ENCODE measurements around the gene TMEM178B.

Gene TMEM178B

DNA sequence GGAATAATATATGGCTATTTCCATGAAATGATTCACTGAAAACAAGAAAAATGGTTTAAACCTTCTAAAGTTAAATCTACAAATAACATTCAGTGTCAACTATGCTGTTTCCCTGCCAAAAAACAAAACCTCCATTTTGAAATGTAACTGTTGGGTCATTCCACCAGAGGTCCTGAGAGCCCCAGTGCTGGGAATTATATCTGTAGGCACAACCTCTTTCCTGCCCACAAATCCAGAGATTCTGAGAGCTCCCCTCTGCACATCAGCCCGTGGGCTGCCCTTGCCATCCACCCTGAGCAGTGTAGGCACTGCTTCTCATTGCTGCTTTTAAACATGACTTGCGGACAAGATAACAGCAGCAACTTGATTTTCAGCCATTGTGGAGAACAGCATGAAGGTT is 198.6 kb downstream of the TMEM178B start:
- in situ Hi-C loops (cut with HindIII; ENCODE audit: low pct_ligation_motif_present, low pct_unique_long_range_greater_than_20kb, low sequenced_read_pairs): no loop called here
- DNase-seq: no peak

DNA sequence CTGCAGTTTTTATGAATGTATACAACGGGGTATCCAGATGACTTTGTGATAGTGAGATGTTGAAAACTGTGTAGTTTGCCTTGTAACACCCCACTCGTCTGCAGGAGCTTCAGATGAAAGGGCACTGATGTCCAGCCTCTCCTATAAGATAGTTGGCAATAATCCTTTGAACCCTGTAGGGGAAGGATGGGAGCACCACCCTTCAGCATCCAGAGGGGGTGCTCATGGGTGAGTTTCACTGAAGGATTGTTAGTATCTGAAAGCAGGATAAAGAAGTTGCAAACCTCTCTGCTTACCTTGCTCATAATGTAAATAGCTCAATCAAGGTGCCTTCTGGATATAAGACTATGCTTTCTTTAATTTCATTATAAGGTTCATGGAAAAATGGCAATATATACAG is 201.5 kb downstream of the TMEM178B start:
- in situ Hi-C loops (cut with HindIII; ENCODE audit: low pct_ligation_motif_present, low pct_unique_long_range_greater_than_20kb, low sequenced_read_pairs): no loop called here
- peak; percentile 23 for DNase-seq

- in situ Hi-C loops (cut with HindIII; ENCODE audit: low pct_ligation_motif_present, low pct_unique_long_range_greater_than_20kb, low sequenced_read_pairs): no loop called here
- DNase-seq: peak; percentile 38
These were observed 202.2 kb downstream of the TMEM178B start for GRCh38 chr7:141276031-141276430.

DNA sequence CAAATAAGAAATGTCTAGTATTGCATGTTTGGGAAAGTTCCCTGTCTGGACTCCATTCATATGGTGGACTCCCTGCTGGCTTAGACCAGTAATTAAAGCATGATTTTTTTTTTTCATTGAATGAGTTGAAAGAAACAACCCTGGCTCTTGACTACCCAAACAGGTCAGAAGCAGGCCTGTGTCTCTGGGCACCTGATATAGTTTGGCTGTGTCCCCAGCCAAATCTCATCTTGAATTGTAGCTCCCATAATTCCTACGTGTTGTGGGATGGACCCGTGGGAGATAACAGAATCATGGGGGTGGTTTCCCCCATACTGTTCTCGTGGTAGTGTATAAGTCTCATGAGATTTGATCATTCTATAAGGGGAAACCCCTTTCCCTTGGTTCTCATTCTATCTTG is 206.2 kb downstream of the TMEM178B start:
- DNase-seq: no peak
- in situ Hi-C loops (cut with HindIII; ENCODE audit: low pct_ligation_motif_present, low pct_unique_long_range_greater_than_20kb, low sequenced_read_pairs): no loop called here

DNA sequence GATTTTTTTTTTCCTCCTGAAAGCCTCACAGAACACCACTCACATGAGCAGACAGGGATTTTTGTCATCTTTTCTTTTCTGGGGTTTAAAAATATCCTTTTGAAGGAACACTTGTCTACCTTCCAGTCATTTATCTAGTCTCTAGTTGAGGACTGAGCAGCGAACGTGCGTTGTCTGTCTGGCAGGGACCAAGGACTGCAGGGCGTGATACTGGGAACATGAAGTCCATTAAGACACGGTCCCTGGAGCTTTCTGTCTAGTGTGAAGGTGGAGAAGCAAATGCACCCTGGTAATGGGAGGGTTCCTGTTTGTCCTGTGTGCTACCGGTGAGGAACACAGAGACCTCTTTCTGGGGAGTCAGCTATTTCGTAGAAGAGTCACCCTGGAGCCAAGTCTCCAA is 207.4 kb downstream of the TMEM178B start:
- no peak for DNase-seq
- in situ Hi-C loops (cut with HindIII; ENCODE audit: low pct_ligation_motif_present, low pct_unique_long_range_greater_than_20kb, low sequenced_read_pairs): no loop called here

DNA sequence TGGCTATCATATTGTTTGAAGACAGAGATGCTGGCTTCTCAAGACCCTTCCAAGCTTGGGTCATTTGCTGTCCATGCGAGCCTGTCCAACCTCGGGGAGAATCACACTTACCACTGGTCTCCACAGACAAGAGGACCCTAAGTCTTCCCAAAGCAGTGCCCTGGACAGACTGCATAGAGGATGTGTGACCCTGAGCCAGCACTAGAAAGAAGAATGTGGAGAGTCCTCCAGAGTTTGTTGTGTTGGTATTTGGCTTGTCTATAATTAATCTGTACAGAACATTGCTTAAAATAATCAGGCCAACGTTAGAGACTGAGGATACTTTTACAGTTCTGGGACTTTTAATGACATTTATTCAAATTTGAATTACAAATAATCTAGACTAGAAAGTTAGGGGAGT is 212.7 kb downstream of the TMEM178B start:
- DNase-seq: no peak
- in situ Hi-C loops (cut with HindIII; ENCODE audit: low pct_ligation_motif_present, low pct_unique_long_range_greater_than_20kb, low sequenced_read_pairs): no loop called here

- in situ Hi-C loops (cut with HindIII; ENCODE audit: low pct_ligation_motif_present, low pct_unique_long_range_greater_than_20kb, low sequenced_read_pairs): no loop called here
- DNase-seq: no peak
These were observed 214.1 kb downstream of the TMEM178B start for GRCh38 chr7:141287936-141288335.

DNA sequence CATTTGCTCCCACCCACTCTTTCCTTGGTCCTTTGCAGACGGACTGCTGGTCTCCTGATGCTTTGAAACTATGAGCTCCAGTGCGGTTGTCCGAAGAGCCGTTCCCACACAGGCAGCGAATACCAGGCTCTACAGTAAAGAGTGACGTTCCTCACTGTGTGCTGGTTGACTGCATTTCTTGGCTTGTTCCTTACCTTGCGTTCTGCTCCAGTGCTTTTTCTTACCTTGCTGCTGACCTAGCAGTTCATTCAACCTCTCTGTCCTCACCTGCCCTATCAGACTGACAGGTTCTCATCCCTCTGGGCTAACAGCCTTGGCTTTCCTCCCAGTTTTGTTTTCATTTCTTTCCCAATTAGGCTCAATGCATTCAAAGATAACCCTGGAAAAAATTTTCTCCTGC is 214.8 kb downstream of the TMEM178B start:
- no peak for DNase-seq
- in situ Hi-C loops (cut with HindIII; ENCODE audit: low pct_ligation_motif_present, low pct_unique_long_range_greater_than_20kb, low sequenced_read_pairs): no loop called here

DNA sequence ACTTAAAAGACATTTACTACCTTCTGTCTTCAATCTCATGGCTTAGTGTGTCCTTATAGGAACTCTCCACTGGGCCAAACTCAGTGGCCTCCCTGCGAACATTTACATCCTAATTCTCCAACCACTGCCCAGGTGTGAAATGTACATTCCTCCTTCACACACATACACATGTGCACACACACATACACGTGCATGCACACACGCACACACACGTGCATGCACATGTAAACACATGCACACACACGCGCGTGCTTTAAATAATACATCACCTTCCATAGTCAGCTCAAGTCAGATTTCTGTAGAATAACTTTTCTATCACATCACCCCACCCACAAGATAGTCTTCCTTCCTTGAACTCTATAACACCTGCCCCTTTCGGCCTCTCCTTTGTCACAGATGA is 216.5 kb downstream of the TMEM178B start:
- DNase-seq: no peak
- in situ Hi-C loops (cut with HindIII; ENCODE audit: low pct_ligation_motif_present, low pct_unique_long_range_greater_than_20kb, low sequenced_read_pairs): no loop called here

DNA sequence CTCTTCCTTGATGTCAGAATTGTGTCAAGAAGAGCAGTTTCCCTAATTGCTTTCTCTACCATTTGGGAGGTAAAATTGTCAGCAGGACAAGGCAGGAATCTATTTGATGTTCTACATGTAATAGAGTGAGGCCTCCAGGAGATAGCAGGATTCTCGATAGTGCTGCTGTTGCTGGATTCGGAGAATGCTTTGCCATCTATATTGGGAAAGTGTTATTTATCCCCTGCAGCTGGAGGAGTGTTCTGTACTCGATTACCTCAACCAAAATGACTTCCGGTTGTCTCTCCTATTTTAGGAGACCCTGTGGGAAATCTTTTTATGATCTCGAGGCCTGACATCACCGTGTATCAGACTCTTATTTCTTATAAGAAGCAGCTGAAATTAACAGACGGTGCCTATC is 217.1 kb downstream of the TMEM178B start:
- in situ Hi-C loops (cut with HindIII; ENCODE audit: low pct_ligation_motif_present, low pct_unique_long_range_greater_than_20kb, low sequenced_read_pairs): no loop called here
- DNase-seq: no peak

DNA sequence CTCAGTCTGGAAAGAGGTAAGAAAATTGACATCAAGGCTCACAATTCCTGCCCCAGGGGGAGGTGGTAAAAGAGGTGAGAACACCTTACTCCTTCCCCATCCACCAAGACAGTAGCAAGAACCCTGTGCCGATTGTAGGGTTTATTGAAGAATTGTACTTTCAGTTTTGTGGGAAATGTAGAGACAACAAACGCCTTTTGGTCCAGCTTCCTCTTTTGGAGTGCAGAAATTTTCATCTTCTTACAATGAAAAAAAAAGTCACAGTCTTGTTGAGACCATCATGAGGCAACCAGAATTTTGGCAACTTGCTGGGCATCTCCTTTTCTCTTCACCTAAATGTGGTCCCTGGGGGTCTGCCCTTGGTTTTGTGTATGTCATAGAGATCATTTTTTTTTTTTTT is 217.7 kb downstream of the TMEM178B start:
- no peak for DNase-seq
- in situ Hi-C loops (cut with HindIII; ENCODE audit: low pct_ligation_motif_present, low pct_unique_long_range_greater_than_20kb, low sequenced_read_pairs): no loop called here

DNA sequence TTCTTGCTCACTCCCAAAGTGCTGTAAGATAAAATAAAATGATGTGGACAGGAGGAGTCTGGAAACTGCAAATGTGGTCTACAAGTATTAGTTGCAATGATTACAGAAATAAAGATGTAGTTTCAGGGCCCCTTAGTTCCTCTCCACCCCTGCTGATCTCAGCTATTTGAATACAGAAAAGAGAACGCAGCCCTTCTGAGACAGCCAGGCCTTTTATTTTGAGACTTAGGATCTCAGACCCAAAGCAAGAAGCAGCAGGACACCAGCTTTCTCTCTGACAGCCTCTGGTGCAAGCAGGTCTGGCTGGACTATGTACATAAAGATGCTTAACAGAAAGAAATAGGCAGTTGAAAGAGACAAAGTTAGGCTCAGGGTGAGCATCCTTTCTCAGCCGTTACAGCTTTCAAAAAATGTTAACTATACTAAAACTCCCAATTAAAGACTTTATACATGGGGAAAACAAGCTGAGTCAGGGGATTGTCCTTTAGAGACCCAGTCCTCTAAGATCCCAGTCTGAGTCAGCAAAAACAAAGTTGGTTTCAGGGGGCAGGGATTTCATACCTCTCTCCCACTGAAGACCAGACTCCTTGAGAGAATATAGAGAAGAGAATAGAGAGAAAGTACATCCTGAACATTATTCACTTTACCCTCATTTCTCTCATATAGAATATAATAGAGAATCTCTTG is 220.4 kb downstream of the TMEM178B start:
- no peak for DNase-seq
- in situ Hi-C loops (cut with HindIII; ENCODE audit: low pct_ligation_motif_present, low pct_unique_long_range_greater_than_20kb, low sequenced_read_pairs): no loop called here

GRCh38 chr7:141295367-141295895 is 221.6 kb downstream of the TMEM178B start:
- in situ Hi-C loops (cut with HindIII; ENCODE audit: low pct_ligation_motif_present, low pct_unique_long_range_greater_than_20kb, low sequenced_read_pairs): no loop called here
- no peak for DNase-seq

DNA sequence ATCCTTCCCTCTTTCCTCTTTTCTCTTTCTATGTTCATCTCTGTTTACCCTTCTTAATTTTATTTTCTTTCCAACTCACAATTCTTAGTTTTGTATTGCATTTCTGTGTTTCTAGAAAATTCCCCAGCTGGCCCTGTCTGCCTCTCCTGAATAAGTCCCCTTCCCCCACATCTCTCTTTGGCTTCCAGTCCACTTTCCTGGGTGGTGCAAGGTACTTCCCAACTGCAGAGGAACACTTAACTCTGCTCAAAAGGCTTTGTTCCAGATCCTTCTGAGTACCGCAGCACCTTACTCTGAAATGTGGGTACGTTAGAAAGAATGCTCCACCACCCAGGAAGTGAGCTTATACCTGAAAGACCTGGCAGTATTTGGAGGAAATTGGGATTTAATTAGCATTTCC is 227.0 kb downstream of the TMEM178B start:
- DNase-seq: no peak
- in situ Hi-C loops (cut with HindIII; ENCODE audit: low pct_ligation_motif_present, low pct_unique_long_range_greater_than_20kb, low sequenced_read_pairs): no loop called here

DNA sequence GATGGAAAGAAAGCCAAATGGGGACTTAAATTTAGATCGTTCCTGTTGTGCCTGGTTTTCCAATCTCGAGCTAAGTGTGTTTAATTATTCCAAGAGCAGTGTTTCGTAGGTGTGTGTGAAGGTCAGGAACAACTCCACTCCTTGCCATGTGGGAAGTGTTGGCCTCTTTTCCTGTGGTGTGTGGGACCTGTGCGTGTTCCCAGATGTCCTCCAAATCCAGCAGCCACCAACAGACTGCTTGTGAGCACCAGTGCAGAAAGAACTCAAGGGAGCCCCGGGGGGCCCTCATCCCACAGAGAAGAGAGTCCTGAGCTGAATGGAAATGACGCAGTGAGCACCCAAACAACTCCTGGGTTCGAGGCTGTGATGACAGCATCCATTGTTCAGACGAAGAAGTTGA is 227.7 kb downstream of the TMEM178B start:
- no peak for DNase-seq
- in situ Hi-C loops (cut with HindIII; ENCODE audit: low pct_ligation_motif_present, low pct_unique_long_range_greater_than_20kb, low sequenced_read_pairs): no loop called here

DNA sequence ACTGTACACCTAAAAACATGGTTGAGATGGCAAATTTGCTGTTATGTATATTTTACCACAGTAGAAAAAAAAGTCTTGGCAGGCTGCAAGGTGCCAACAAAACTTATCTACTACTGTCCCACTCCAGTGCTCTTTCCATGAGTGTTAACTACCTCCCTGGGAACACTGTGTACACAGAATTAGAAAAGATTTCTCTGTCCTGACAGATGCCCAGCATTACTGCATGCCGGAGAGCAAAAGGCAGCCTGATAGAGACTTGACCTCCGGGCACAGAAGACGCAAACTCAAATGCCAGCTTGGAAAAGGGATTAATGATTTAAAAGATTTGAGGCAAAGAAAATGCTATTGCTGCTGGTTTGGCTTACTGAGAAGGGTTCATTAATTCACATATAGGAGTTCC is 228.8 kb downstream of the TMEM178B start:
- in situ Hi-C loops (cut with HindIII; ENCODE audit: low pct_ligation_motif_present, low pct_unique_long_range_greater_than_20kb, low sequenced_read_pairs): no loop called here
- DNase-seq: no peak

DNA sequence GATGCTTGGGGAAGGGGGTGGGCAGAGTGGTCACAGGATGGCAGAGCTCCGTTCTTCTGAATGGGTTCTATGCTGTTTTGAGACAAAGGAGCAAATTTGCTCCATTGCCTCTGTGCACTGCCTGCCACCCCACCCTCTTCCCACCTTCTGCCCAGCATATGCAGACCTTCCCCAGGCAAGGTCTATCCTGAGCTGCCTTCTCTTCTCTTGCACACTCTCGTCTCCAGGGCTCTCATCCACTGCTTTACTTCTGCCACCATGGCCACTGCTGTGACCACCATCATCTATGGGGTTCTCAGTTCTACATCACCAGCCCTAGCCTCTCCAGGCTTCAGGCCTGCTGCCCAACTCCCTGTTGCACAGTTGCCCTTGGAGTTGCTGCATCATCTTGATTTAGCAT is 230.4 kb downstream of the TMEM178B start:
- no peak for DNase-seq
- in situ Hi-C loops (cut with HindIII; ENCODE audit: low pct_ligation_motif_present, low pct_unique_long_range_greater_than_20kb, low sequenced_read_pairs): no loop called here

- DNase-seq: no peak
These were observed 232.2 kb downstream of the TMEM178B start for GRCh38 chr7:141306081-141306480.

DNA sequence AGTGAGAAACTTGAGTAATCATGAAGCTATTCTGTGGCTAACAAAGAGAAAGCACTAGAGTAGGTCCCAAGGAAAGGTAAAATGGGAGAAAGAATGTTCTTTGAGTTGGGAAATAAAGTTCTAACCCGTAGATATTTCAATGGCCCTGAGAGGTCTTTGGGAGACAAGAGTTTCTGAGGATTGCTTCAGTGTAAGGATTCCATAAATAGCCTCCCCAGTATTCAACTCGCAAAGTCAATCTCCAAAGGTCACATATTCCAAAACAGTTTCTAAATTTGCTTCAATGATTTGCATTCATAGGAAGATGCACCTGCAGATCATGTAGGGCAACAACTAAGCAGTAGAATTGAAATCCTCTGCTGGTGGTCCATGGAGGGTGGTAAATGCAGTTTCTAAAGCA is 238.5 kb downstream of the TMEM178B start:
- in situ Hi-C loops (cut with HindIII; ENCODE audit: low pct_ligation_motif_present, low pct_unique_long_range_greater_than_20kb, low sequenced_read_pairs): no loop called here
- DNase-seq: no peak

More at GRCh38 chr7:141306081-141306480, 232.2 kb downstream of the TMEM178B start:
- in situ Hi-C loops (cut with HindIII; ENCODE audit: low pct_ligation_motif_present, low pct_unique_long_range_greater_than_20kb, low sequenced_read_pairs): no loop called here

- no peak for DNase-seq
- in situ Hi-C loops (cut with HindIII; ENCODE audit: low pct_ligation_motif_present, low pct_unique_long_range_greater_than_20kb, low sequenced_read_pairs): no loop called here
These were observed 239.1 kb downstream of the TMEM178B start for GRCh38 chr7:141312828-141313521.
